GM18868 (cell line): ENCODE results near the gene MDN1.

Experiments
- ATAC-seq: cut with Tn5 transposase; IDR thresholded peaks from one replicate; pipeline ENCODE4 v1.9.1; 2021; ENCODE audit warnings: mild to moderate bottlenecking, moderate library complexity; ENCODE audit not compliant: unreplicated experiment

Gene MDN1

DNA sequence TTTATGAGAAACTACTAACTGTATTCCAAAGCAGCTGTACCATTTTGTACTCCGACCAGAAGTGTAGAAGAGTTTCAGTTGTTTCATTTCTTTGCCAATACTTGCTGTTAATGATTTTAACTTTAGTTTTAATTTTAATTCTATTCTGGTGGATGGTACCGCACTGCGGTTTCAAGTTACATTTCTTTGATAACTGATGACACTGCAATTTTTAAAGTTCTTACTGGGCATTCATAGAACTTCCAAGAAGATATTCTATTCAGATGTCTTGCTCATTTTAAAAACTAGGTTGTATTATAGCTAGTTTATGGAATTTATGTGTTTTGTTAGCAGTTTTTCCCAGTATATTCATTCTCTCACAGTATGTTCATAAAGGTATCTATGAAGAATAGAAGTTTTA is 117.2 kb downstream of the MDN1 start:
- ATAC-seq: no peak

DNA sequence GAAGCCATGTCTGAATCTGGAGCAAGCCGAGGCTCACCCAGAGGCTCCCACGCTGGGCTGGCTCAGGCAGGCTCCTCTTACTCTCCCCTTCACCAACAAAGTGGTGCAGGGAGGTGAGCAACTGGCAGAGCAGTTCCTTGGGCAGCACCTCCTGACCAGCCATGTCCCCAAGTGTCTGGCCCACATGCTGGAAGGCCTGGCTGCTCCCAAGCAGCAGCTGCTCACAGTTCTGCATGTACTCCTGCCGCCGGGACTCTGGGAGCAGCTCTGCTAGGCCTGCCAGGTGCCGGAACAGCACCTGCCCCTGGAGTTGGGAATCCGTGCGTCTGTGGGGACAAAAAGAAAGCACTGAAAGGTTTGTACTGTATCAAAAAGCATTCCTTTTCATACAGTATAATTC is 123.9 kb downstream of the MDN1 start:
- no peak for ATAC-seq

GRCh38 chr6:89694428-89694827 is 125.2 kb downstream of the MDN1 start:
- no peak for ATAC-seq

- ATAC-seq: no peak
Measured at GRCh38 chr6:89693207-89693606, 126.4 kb downstream of the MDN1 start.

GRCh38 chr6:89692256-89692655 is 127.3 kb downstream of the MDN1 start:
- ATAC-seq: no peak

DNA sequence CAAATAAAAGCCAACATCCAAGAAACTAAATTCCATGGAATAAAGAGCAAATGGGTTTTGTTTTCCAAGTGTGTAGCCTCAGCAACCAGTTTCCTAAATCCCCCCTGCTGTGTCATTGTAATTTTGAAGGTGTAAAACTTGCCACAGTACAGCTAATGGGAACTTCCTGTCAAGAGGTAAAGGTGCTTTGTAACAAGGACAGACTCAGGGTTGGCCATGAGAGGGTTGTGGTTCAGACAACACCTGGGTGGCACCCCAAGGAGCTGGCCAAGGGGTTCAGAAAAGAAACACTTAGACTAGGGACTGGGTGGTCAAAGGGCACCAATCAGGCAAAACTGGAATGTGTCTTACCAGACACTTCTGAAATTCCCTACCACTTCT is 128.7 kb downstream of the MDN1 start:
- ATAC-seq: no peak

GRCh38 chr6:89689732-89690131 is 129.9 kb downstream of the MDN1 start:
- no peak for ATAC-seq

- ATAC-seq: no peak
Measured at GRCh38 chr6:89688328-89688727, 131.3 kb downstream of the MDN1 start.

DNA sequence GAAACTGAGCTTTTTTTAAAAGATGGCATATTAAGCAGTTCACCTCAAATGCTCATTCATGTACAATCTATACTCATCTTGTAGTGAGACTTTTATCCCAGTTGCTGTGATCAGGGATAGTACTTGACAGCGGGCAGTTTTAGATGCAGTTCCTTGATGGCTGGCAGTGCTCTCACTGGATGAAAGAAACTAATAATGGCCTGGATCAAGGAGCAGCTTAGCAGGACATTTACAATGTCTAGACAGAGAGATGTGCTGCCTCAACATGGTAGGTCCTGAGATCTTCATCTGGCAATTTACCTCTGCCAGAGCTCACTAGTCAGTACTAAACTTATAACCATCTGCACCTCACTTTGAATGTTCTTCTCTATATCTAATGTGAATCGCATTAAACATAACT is 134.3 kb downstream of the MDN1 start:
- no peak for ATAC-seq

- no peak for ATAC-seq
Measured at GRCh38 chr6:89682991-89683390, 136.6 kb downstream of the MDN1 start.

GRCh38 chr6:89681983-89682564 is 137.5 kb downstream of the MDN1 start:
- no peak for ATAC-seq

- no peak for ATAC-seq
Measured at GRCh38 chr6:89680551-89680950, 139.0 kb downstream of the MDN1 start.

GRCh38 chr6:89680150-89680549 is 139.4 kb downstream of the MDN1 start:
- no peak for ATAC-seq

DNA sequence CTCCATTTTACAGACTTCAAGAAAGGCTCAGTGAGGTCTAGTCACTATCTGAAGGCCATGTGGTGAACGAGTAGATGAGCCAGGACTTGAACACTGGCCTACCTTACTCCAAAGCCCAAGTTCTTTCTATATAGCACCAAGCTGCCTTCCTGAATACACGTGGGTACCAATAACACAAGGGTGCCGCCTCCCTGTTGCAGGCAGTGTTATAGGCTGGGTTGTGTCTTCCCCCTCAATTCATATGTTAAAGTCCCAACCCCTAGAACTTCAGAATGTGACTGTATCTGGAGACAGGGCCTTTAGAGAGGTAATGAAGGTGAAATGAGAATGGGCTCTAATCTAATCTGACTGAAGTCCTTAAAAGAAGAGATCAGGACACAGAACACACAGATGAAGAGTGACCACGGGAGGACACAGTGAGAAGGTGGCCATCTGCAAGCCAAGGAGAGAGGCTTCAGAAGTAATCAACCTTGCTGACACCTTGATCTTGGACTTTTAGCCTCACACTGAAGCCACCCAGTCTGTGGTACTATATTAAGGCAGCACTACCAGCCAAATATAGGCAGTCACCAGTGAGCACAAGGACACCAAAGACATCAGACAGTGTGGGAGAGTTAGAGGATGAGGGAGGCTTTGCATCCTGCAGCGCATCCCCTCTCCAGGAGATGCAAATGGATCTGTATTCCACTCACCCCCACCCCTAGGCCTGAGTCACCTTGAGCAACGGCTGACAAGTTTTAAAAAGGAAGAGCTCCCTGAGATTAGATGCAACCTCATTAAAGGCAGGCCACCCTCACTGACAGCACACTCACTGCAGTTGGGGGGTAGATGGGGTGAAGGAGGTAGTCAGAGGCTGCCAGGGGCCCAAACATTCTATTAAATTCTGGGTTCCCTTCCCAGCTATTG is 140.1 kb downstream of the MDN1 start:
- no peak for ATAC-seq

- ATAC-seq: no peak
Measured at GRCh38 chr6:89678531-89678930, 141.1 kb downstream of the MDN1 start.

GRCh38 chr6:89675949-89676748 is 143.4 kb downstream of the MDN1 start:
- no peak for ATAC-seq

GRCh38 chr6:89670935-89671565 is 148.5 kb downstream of the MDN1 start:
- no peak for ATAC-seq

DNA sequence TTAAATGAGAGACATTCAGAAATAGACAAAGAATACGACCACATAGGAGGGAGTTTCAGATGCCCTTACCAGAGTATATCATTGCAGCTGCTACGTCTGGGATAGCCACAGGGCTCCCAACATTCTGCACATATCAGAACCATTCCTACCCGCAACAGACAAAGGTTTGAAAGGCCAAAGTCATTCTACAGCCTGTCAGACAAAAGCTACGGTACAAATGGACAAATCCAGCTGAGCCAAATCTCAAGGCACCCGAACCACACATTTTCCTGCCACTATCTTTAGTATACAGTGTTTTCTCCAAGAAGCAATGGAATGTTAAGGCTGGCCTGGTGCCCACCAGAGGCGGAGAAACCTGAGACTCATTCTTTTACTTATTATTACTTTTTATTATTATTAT is 150.6 kb downstream of the MDN1 start:
- ATAC-seq: no peak

GRCh38 chr6:89667872-89668556 is 151.6 kb downstream of the MDN1 start:
- ATAC-seq: no peak

GRCh38 chr6:89662659-89663223 is 156.9 kb downstream of the MDN1 start:
- no peak for ATAC-seq
